HEK293T (cell line): Measurements from ENCODE around the gene CTF1.

Experiments used
- ARNT ChIP-seq: fragments of 450-650 bp; IDR thresholded peaks from 2 replicates; pipeline ENCODE4 v1.6.1; 2017; ENCODE audit warnings: mild to moderate bottlenecking
- CTBP1 ChIP-seq: fragments of 450-650 bp; IDR thresholded peaks from 2 replicates; pipeline ENCODE4 v1.6.1; 2016; ENCODE audit warnings: borderline replicate concordance
- ELF4 ChIP-seq: fragments of 450-650 bp; IDR thresholded peaks from 2 replicates; pipeline ENCODE4 v1.6.1; 2017; ENCODE audit warnings: antibody characterized with exemption
- FOXA1 ChIP-seq: fragments of 450-650 bp; IDR thresholded peaks from 2 replicates; pipeline ENCODE4 v1.6.1; 2016; ENCODE audit warnings: mild to moderate bottlenecking
- FOXK2 ChIP-seq: fragments of 450-650 bp; IDR thresholded peaks from 2 replicates; pipeline ENCODE4 v1.6.1; 2016; ENCODE audit warnings: mild to moderate bottlenecking
- FOXM1 ChIP-seq: fragments of 450-650 bp; IDR thresholded peaks from 2 replicates; pipeline ENCODE4 v1.6.1; 2017; ENCODE audit warnings: mild to moderate bottlenecking, borderline replicate concordance
- HDGF ChIP-seq: fragments of 450-650 bp; IDR thresholded peaks from 2 replicates; pipeline ENCODE4 v1.6.1; 2017; ENCODE audit warnings: antibody characterized with exemption, borderline replicate concordance
- LEF1 ChIP-seq: fragments of 450-650 bp; IDR thresholded peaks from 2 replicates; pipeline ENCODE4 v1.6.1; 2017; ENCODE audit warnings: mild to moderate bottlenecking, borderline replicate concordance
- NFRKB ChIP-seq: fragments of 450-650 bp; IDR thresholded peaks from 2 replicates; pipeline ENCODE4 v1.6.1; 2016; ENCODE audit warnings: mild to moderate bottlenecking, moderate library complexity
- PKNOX1 ChIP-seq: fragments of 450-650 bp; IDR thresholded peaks from 2 replicates; pipeline ENCODE4 v1.6.1; 2016
- SP1 ChIP-seq: fragments of 450-650 bp; IDR thresholded peaks from 2 replicates; pipeline ENCODE4 v1.6.1; 2017
- SUZ12 ChIP-seq: fragments of 450-650 bp; IDR thresholded peaks from 2 replicates; pipeline ENCODE4 v1.6.1; 2016; ENCODE audit warnings: mild to moderate bottlenecking
- ZNF384 ChIP-seq: fragments of 450-650 bp; IDR thresholded peaks from 2 replicates; pipeline ENCODE4 v1.6.1; 2016

- TF ChIP-seq SP1 (no peak), ZNF384 (no peak), ELF4 (no peak), FOXK2 (no peak), LEF1 (no peak), CTBP1 (no peak), ARNT (no peak), HDGF (no peak), PKNOX1 (no peak), FOXM1 (no peak), NFRKB (no peak), SUZ12 (no peak), FOXA1 (no peak)
Observed at GRCh38 chr16:30923554-30924075, 27.2 kb downstream of the CTF1 start, which contains the start of gene FBXL19.
